A673 (cell line): ENCODE results near the gene FUT3. TPM values are rescaled to one million over a fixed set of nuclear protein-coding genes. Genes with fewer than 3 reads are reported as not detected.
A peak's percentile ranks its signal among the peaks of the same experiment; 100 is the strongest.

Source experiments
- BruUV-seq: library from RNA; stranded (reverse); fragments of 400-500 nt; replicated peaks from 2 replicates; lab custom pipeline; 2021; lab: Mats Ljungman, UMichigan
- CTCF ChIA-PET: fragments of 300-600 bp; sonication (Branson Sonifier 250); formaldehyde crosslinking; loops from one replicate; lab custom pipeline; 2022; ENCODE audit warnings: antibody characterized with exemption; lab: Charles Lee
- POLR2A ChIA-PET: fragments of 300-600 bp; sonication (Branson Sonifier 250); formaldehyde crosslinking; loops from one replicate; lab custom pipeline; 2022; ENCODE audit warnings: antibody characterized with exemption; ENCODE audit not compliant: low non-redundant PET; lab: Charles Lee
- DNase-seq: peaks from one replicate; pipeline ENCODE4 v3.0.0-alpha.2; 2015; ENCODE audit warnings: low spot score
- H3K27ac ChIP-seq: fragments of 200-600 bp; sonication (generic); 2 replicates; pipeline ENCODE4 v1.5.1; 2016; ENCODE audit warnings: mixed run types, low read depth, mild to moderate bottlenecking, mixed read lengths, antibody characterized with exemption, low read length; ENCODE audit not compliant: poor library complexity, severe bottlenecking
- H3K27me3 ChIP-seq: fragments of 200-600 bp; sonication (generic); replicated peaks from 2 replicates; pipeline ENCODE4 v1.6.1; 2017; ENCODE audit warnings: mixed run types, low read depth, mild to moderate bottlenecking, mixed read lengths, antibody characterized with exemption, low read length; ENCODE audit not compliant: insufficient read depth, poor library complexity
- H3K36me3 ChIP-seq: fragments of 200-600 bp; sonication (generic); 2 replicates; pipeline ENCODE4 v1.6.1; 2016; ENCODE audit warnings: mixed run types, mild to moderate bottlenecking, mixed read lengths, antibody characterized with exemption, low read length; ENCODE audit not compliant: insufficient read depth, poor library complexity, severe bottlenecking
- H3K4me1 ChIP-seq: fragments of 200-600 bp; sonication (generic); 2 replicates; pipeline ENCODE4 v1.6.1; 2017; ENCODE audit warnings: mixed run types, mild to moderate bottlenecking, mixed read lengths, antibody characterized with exemption, low read length; ENCODE audit not compliant: insufficient read depth, poor library complexity, severe bottlenecking
- H3K4me3 ChIP-seq: fragments of 200-600 bp; sonication (generic); 2 replicates; pipeline ENCODE4 v1.5.1; 2016; ENCODE audit warnings: low read depth, mixed run types, mild to moderate bottlenecking, mixed read lengths, low read length; ENCODE audit not compliant: poor library complexity, severe bottlenecking
- H3K9me3 ChIP-seq: fragments of 200-600 bp; sonication (generic); 2 replicates; pipeline ENCODE4 v1.6.1; 2016; ENCODE audit warnings: mixed run types, low read depth, mild to moderate bottlenecking, mixed read lengths, antibody characterized with exemption, low read length; ENCODE audit not compliant: poor library complexity, severe bottlenecking
- EZH2 ChIP-seq: fragments of 200-600 bp; sonication (generic); IDR thresholded peaks from 2 replicates; pipeline ENCODE4 v1.6.1; 2017; ENCODE audit warnings: borderline replicate concordance, low read depth, mild to moderate bottlenecking, mixed read lengths, antibody characterized with exemption, low read length; ENCODE audit not compliant: poor library complexity, severe bottlenecking
- intact Hi-C: fragments of 100-400 bp; cut with micrococcal nuclease; formaldehyde crosslinking; loops from one replicate; pipeline ENCODE4 v1.10.0; 2022; ENCODE audit not compliant: unreplicated experiment
- total RNA-seq: library from RNA; stranded (reverse); gene quantifications from 2 replicates; pipeline ENCODE4 v1.2.3, GENCODE V29; 2021
- TF ChIP-seq, protein P1 (sequence below): fragments of 300-800, 200-600 bp; sonication (generic); conservative IDR thresholded peaks from 2 replicates; pipeline ENCODE4 v1.5.1; 2017; ENCODE audit warnings: low read depth, mild to moderate bottlenecking, antibody characterized with exemption, low read length, moderate library complexity, mixed read lengths

The FUT3 gene
- total RNA-seq, 1 experiment from 2014 or later, result not detected

DNA sequence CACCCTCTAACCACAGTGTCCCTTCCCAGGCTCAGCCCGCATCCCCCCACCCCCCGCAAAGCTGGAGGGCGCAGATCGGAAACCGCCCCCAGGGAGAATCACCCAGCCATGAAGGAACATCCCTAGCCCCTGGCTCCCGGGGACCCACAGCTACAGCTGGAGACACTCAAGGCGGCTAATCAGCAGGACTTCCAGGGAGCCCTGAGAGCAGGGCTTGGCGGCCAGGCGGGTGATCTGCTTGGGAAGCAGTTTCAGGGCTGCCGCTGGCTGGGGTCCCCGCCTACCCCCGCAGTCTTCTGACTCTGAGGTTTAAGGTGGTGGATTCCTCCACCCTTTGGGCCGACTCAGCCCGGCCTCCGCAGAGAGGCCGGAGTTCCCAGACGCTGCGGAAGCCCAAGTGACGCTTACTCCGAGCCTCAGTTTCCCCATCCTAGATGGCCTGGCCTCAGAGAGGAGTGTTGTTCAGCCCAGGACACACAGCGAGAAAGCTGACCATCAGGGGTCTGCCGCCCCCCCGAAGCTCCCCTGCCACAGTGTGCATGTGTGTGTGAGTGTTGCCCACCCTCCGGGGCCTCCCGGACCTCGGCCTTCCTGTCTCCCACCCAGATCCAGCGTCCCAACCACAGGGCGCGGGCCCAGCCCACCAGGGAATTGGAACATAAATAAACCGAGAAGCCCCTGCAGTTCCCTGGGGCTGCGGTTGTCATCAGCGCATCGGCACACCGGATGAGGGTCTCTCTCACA lies 21.5 kb downstream of the FUT3 start:
- intact Hi-C loops, result no loop called here
- Histone ChIP-seq H3K4me1 (peaks cover 22% of the 10 kb centered on the region), H3K27me3 (no peaks in the 10 kb centered on the region), H3K27ac (peak overlapping the region; percentile 89), H3K9me3 (no peaks in the 10 kb centered on the region), H3K36me3 (no peaks in the 10 kb centered on the region), H3K4me3 (peak overlapping the region; percentile 61)
- BruUV-seq, result no TSS peak
- no peak for TF ChIP-seq EZH2
- TF ChIP-seq, protein P1, sequence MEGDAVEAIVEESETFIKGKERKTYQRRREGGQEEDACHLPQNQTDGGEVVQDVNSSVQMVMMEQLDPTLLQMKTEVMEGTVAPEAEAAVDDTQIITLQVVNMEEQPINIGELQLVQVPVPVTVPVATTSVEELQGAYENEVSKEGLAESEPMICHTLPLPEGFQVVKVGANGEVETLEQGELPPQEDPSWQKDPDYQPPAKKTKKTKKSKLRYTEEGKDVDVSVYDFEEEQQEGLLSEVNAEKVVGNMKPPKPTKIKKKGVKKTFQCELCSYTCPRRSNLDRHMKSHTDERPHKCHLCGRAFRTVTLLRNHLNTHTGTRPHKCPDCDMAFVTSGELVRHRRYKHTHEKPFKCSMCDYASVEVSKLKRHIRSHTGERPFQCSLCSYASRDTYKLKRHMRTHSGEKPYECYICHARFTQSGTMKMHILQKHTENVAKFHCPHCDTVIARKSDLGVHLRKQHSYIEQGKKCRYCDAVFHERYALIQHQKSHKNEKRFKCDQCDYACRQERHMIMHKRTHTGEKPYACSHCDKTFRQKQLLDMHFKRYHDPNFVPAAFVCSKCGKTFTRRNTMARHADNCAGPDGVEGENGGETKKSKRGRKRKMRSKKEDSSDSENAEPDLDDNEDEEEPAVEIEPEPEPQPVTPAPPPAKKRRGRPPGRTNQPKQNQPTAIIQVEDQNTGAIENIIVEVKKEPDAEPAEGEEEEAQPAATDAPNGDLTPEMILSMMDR, result no peak
- ChIA-PET POLR2A (no interaction called here), CTCF (interaction anchor here (2.7 kb wide), 1 partner anchor 26 kb away, joined by 20 read pairs; no protein-coding TSS in a partner anchor)
- no peak for DNase-seq

DNA sequence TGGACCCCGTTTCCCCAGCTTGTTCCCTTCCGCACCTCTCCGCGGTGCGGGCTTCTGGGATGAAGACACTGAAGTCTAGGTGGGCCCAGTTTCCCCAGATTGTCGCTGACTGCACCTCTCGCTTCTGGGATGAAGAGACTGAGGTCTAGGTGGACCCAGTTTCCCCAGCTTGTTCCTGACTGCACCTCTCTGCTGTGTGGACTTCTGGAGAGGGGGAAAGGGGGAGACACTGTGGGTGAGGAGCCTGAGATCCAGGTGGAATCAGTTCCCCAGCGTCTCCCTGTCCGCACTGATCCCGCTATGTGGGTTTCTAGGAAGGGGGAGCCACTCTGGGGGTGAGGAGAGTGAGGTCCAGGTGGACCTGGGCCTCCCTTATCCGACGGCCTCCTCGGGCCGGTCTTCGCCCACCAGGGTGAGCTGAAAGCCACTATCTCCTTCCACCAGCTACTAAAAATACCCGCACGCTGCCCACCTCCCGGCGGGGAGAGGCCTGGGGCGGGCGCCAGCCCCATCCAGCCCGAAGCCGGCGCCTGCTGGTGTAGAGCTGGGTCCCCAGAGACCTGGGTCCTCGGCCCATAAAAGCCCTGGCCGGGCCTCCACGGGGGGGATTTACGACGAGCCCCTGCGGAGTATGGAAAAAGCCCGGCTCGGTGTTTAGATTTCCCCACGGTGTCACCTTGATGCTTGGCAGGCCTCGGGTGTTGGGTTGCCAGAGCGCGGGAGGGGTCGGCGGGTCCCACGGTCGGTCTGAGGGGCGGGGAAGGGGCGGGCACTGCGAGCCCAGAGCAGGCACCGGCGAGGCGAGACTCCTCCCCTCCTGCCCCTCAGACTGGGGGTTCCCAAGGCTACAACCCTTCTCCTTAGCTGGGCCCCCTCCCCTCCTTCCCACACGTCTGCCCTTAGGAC lies 22.3 kb downstream of the FUT3 start:
- H3K4me1 ChIP-seq, result peaks cover 22% of the 10 kb centered on the region
- BruUV-seq, result TSS peak; percentile 99
- H3K9me3 ChIP-seq, result no peaks in the 10 kb centered on the region
- TF ChIP-seq, protein P1, result no peak
- TF ChIP-seq EZH2, result no peak
- H3K27ac ChIP-seq, result peak overlapping the region; percentile 89
- H3K4me3 ChIP-seq, result peak overlapping the region; percentile 61
- no peaks in the 10 kb centered on the region for H3K36me3 ChIP-seq
- DNase-seq, result peak; percentile 83
- POLR2A ChIA-PET, result interaction anchor here (0.5 to 1.4 kb wide), 3 partner anchors 46 to 212 kb away, joined by 3 to 6 read pairs (median 3); partner anchors contain the start of gene VMAC
- CTCF ChIA-PET, result interaction anchor here (2.7 kb wide), 1 partner anchor 25 kb away, joined by 20 read pairs; no protein-coding TSS in a partner anchor
- intact Hi-C loops, result no loop called here
- no peaks in the 10 kb centered on the region for H3K27me3 ChIP-seq
